Thyroid gland (tissue), 4 donors: ENCODE data around the gene FMR1NB.

Source experiments
- CTCF ChIP-seq, 6 experiments: fragments of 200-600 bp in 3 of 6; fragments of 450-650 bp in 3 of 6; sonication (generic) in 3 of 6; IDR thresholded peaks; one replicate each; pipeline ENCODE4 v1.5.1; 2016 to 2019; ENCODE audit warnings: antibody characterized with exemption in 6 of 6, mild to moderate bottlenecking in 2 of 6, inconsistent platforms in 1 of 6, moderate library complexity in 1 of 6
- POLR2A ChIP-seq, 2 donors: fragments of 450-650 bp; IDR thresholded peaks; one replicate each; pipeline ENCODE4 v1.6.1; 2017; ENCODE audit warnings: antibody characterized with exemption in 2 of 2, mild to moderate bottlenecking in 2 of 2, moderate library complexity in 1 of 2

GRCh38 chrX:147962476-147962875, 18.7 kb upstream of the FMR1NB start:
- no peak for TF ChIP-seq POLR2A (IDR thresholded peaks at IDR 0.05)
- TF ChIP-seq CTCF (IDR thresholded peaks at IDR 0.05): no peak
